Activated CD4-positive, alpha-beta T cell treated with anti-CD3 and anti-CD28 coated beads, Interleukin-2, amount 50 U/mL, for 4 hours (primary cell): Measurements from ENCODE around the gene NEK11.
"Not testable (repeated sequence)": the region's sequence is repeated elsewhere in the genome, so short reads cannot be mapped to it uniquely, and the experiment has no call there.

Experiments
- DNase-seq, 2 experiments: peaks; one replicate each; pipeline ENCODE4 v3.0.0-alpha.2; 2020

NEK11 gene

GRCh38 chr3:131317667-131318066, 291.0 kb downstream of the NEK11 start:
- DNase-seq = no peak

- DNase-seq = no peak
Observed at GRCh38 chr3:131323014-131323413, 296.3 kb downstream of the NEK11 start.

DNA sequence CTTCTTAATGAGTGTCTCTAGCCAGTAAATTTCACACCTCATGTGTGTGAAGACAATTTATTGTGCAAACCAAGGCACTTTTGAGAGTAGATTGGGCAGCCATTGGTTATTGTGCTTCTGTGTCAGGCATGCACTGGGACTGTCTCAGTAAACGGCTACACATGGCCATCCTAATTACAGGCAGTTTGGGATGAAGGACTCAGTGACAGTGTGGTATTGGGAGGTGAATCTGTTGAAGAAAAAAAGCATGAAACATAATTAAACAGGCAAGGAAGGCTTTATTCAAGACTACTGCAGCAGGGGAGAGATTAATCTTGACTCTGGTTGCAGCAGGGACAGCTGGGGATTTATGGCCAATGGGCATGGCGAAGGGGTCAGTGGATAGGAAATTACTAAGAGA, 297.1 kb downstream of the NEK11 start:
- DNase-seq = no peak

GRCh38 chr3:131324923-131325322, 298.2 kb downstream of the NEK11 start:
- DNase-seq = no peak

DNA sequence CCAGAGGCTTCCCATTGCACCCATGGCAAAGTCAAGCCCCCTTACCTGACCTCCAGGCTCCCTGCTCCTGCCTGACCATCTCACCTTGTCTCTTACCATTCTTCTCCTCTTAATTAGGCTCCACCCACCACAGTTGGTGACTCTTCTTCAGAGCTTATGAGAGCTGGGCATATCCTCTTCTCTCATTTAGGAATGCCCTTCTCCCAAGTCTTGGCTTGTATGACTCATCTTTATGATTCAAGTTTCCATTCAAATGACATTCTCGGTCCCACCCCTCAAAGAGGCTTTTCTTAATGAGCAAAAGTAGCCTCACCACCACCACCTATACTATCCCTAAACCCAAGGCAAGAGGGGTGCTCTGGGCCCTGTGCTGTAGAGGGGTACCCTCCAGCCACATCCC, 299.6 kb downstream of the NEK11 start:
- DNase-seq = no peak

GRCh38 chr3:131328721-131329120, 302.0 kb downstream of the NEK11 start:
- no peak for DNase-seq

DNA sequence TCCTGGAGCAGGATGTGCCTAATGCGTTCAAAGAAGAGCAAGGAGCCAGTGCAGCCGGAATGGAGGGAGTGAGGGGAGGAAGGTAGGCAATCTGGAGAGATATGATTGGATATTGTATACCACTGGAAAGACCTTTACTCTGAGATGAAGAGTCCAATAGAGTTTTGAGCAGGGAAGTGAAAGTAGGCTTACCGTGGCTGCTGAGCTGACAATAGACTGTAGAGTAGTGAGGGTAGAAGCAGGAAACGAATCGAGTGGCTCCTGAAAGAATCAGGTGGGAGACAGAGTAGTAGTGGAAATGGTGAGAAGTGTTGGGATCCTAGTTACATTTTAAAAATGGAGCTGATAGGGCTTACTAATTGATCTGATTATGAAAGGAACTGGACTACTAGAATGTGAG, 303.1 kb downstream of the NEK11 start:
- no peak for DNase-seq

DNA sequence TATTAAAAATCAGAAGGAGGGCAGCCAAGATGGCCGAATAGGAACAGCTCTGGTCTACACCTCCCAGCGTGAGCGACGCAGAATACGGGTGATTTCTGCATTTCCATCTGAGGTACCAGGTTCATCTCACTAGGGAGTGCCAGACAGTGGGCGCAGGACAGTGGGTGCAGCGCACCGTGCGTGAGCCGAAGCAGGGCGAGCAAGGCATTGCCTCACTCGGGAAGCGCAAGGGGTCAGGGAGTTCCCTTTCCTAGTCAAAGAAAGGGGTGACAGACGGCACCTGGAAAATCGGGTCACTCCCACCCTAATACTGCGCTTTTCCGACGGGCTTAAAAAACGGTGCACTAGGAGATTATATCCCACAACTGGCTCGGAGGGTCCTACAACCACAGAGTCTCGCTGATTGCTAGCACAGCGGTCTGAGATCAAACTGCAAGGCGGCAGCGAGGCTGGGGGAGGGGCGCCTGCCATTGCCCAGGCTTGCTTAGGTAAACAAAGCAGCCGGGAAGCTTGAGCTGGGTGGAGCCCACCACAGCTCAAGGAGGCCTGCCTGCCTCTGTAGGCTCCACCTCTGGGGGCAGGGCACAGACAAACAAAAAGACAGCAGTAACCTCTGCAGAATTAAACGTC, 304.9 kb downstream of the NEK11 start:
- DNase-seq = not testable (repeated sequence)

DNA sequence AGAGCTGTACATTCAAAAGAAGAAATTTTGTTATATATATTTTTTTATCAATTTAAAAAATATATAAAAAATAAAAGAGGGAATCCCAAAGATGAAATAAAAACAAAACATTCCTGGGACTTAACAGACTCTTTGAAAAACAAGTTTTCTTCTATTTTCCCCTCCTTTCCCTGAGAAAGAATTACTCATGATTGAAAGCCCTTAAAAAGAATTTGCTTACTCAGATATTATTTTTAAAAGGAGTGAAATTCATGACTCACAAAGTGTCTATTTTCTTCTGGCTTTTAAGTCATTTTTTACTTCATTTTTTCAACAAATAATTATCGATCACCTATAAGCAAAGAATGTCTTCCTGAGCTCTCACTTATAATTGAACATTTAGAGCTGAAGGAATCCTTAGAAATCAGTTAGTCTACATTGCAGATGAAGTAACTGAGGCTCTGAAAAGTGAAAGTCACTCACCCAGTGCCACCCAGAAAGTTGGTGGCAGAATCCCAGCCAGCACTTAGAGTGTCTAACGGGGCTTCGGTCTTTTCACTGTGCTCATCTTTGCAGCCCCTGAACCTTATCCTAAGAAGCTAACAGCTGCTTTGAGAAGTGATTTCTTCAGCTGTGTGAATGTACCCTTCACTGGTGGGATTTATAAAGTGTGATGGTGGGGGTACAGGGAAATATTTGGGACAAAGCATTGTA, 312.4 kb downstream of the NEK11 start:
- DNase-seq = no peak

- DNase-seq = no peak
Observed at GRCh38 chr3:131341761-131342160, 315.1 kb downstream of the NEK11 start.

- no peak for DNase-seq
Observed at GRCh38 chr3:131348911-131349310, 322.2 kb downstream of the NEK11 start.

DNA sequence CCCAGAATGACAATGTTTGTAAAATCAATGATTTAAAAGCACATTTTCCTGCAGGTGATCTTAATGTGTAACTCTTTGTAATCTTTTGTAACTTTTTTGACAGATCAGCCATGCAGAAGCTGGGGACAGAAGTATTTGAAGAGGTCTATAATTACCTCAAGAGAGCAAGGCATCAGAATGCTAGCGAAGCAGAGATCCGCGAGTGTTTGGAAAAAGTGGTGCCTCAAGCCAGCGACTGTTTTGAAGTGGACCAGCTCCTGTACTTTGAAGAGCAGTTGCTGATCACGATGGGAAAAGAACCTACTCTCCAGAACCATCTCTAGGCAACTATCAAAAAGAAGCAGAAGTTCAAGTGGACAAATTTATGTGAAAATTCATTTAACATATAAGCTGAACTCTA, 322.8 kb downstream of the NEK11 start:
- DNase-seq = no peak

GRCh38 chr3:131349946-131350347, 323.3 kb downstream of the NEK11 start:
- no peak for DNase-seq

GRCh38 chr3:131350506-131350905, 323.8 kb downstream of the NEK11 start:
- DNase-seq = no peak

- no peak for DNase-seq
Observed at GRCh38 chr3:131353016-131353877, 326.6 kb downstream of the NEK11 start.

- DNase-seq = no peak
Observed at GRCh38 chr3:131353986-131354385, 327.3 kb downstream of the NEK11 start.

- no peak for DNase-seq
Observed at GRCh38 chr3:131356006-131356595, 329.4 kb downstream of the NEK11 start.

- no peak for DNase-seq
Observed at GRCh38 chr3:131357275-131357674, 330.6 kb downstream of the NEK11 start.

DNA sequence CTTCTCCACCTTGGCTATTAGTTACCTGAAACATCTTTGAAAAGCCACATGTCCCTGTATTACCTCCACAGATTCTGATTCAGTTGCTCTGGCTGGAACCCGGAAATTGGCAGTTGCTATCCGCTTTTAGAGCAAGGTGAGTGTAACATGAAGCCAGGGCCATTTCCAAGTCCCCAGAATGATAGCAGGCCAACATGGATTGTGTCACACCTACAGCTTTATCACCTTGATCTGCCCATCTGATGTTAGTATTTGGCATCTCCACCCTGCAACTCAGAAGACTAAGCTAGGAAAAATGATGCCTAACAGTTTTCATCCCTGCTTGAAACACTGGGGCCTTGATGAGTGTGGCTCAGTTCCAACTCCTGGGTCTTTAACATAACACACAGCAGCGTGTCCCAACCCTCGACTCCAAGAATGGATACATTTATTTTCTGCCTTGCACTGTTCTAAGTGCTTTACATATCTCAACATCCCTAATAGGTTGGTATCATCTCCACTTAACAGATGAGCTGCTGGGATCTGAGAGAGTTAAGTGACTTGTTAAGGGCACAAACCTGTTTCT, 333.6 kb downstream of the NEK11 start:
- no peak for DNase-seq

DNA sequence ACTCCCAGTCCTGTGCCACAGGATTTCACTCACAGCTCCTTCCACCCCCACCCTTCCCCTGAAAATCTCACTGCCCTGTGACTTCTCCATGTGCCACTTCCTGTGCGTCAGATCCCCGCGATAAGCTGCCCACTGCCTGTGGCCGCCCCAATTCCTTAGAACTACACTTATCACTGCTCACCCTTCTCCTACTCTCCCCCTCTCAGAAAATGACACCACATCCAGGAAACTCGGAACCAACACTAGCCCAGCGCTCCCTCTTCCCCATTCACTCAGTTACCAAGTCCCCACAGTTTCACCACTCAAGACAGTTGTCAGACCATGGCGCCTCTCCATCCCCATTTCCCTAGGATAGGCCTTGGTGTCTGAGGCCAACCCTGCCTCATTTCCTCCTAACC, 334.4 kb downstream of the NEK11 start:
- DNase-seq = not testable (repeated sequence)

- no peak for DNase-seq
Observed at GRCh38 chr3:131361464-131362421, 335.1 kb downstream of the NEK11 start.

GRCh38 chr3:131363275-131363674, 336.6 kb downstream of the NEK11 start:
- no peak for DNase-seq
